K562 (cell line): ENCODE results near the gene MUC22. TPM values are rescaled to one million over a fixed set of nuclear protein-coding genes. Genes with fewer than 3 reads are reported as not detected.

ENCODE experiments used
- CUX1 ChIP-seq: fragments of 200-800 bp; sonication (Bioruptor generic); IDR thresholded peaks from 2 replicates; pipeline ENCODE4 v1.6.1; 2016; ENCODE audit warnings: missing genetic modification characterization, missing compliant biosample characterization
- FOXK1 ChIP-seq: sonication (generic); formaldehyde crosslinking; IDR thresholded peaks from 2 replicates; pipeline ENCODE4 v1.8.0; 2022; ENCODE audit warnings: missing genetic modification reagents, mild to moderate bottlenecking, borderline replicate concordance
- FOXP4 ChIP-seq: sonication (generic); formaldehyde crosslinking; IDR thresholded peaks from 2 replicates; pipeline ENCODE4 v1.8.0; 2022; ENCODE audit warnings: mild to moderate bottlenecking, missing genetic modification reagents, borderline replicate concordance
- HMG20A ChIP-seq: fragments of 450-650 bp; formaldehyde crosslinking; conservative IDR thresholded peaks from 2 replicates; pipeline ENCODE4 v1.4.0; 2020; ENCODE audit warnings: mild to moderate bottlenecking, mixed read lengths
- JUND ChIP-seq, 2 experiments: IDR thresholded peaks; 2 replicates in 1 of 2; 3 replicates in 1 of 2; pipeline ENCODE4 v1.6.1; 2011; ENCODE audit warnings: borderline replicate concordance in 2 of 2, low read depth in 2 of 2, low read length in 2 of 2, improper control_type of control experiment in 1 of 2, missing biosample characterization in 1 of 2, missing genetic modification characterization in 1 of 2, missing genetic modification reagents in 1 of 2
- SP1 ChIP-seq: sonication (generic); formaldehyde crosslinking; IDR thresholded peaks from 2 replicates; pipeline ENCODE4 v1.8.1; 2022; ENCODE audit warnings: mild to moderate bottlenecking, missing genetic modification reagents
- STAG1 ChIP-seq: sonication (generic); formaldehyde crosslinking; IDR thresholded peaks from 2 replicates; pipeline ENCODE4 v1.5.0; 2020; ENCODE audit warnings: missing genetic modification reagents, borderline replicate concordance
- TARDBP ChIP-seq: fragments of 450-650 bp; IDR thresholded peaks from 2 replicates; pipeline ENCODE4 v1.6.1; 2016
- XRCC5 ChIP-seq: fragments of 200-400 bp; formaldehyde crosslinking; IDR thresholded peaks from 2 replicates; pipeline ENCODE4 v1.6.1; 2017; ENCODE audit warnings: low read depth, mild to moderate bottlenecking, low read length
- ZNF12 ChIP-seq: sonication (generic); formaldehyde crosslinking; IDR thresholded peaks from 2 replicates; pipeline ENCODE4 v1.4.0; 2020; ENCODE audit warnings: mild to moderate bottlenecking, missing genetic modification reagents
- polyA plus RNA-seq, 8 experiments: library from polyadenylated mRNA; depleted of rRNA in 4 of 8; stranded (reverse) in 5 of 8; unstranded in 3 of 8; fragments of >200 nt; fragmentation: Nextera tagmentation in 2 of 8; fragmentation: Illumina TruSeq in 1 of 8; extraction: Ambion mirVana in 2 of 8; extraction: Trizol in 1 of 8; gene quantifications; 2 replicates each; pipeline versions ENCODE4 v1.2.1 to v1.2.3, GENCODE V29; 2011 to 2014; ENCODE audit warnings: inconsistent platforms in 1 of 8, missing spikeins in 1 of 8
- total RNA-seq, 7 experiments: library from RNA; depleted of rRNA in 6 of 7; stranded (reverse); fragments of >200 nt in 6 of 7; fragmentation: Illumina TruSeq in 2 of 7; extraction: Trizol in 2 of 7; gene quantifications; 2 replicates each; pipeline versions ENCODE4 v1.2.1 to v1.2.3, GENCODE V29; 2011 to 2021; ENCODE audit warnings: low replicate concordance in 1 of 7

The MUC22 gene
- total and polyA plus RNA-seq, 9 of the 15 experiments (the other 6 are each of a cell fraction or from before 2014, with no cell fraction given): 0.01 to 0.03 TPM; not detected in 7

- TF ChIP-seq FOXP4 (CRISPR knock-in tag) (0 out of 2 replicates have a peak, but pooled peaks have one; percentile 41), ZNF12 (CRISPR knock-in tag) (no peak), JUND (IDR thresholded peaks at IDR 0.05; ENCODE audit: borderline replicate concordance, low read depth, low read length) (0 out of 2 replicates have a peak, but pooled peaks have one; percentile 10), JUND (tag; IDR thresholded peaks at IDR 0.05; ENCODE audit: borderline replicate concordance, low read depth, low read length) (no peak; the same call in 2 of the 3 replicates), FOXK1 (CRISPR knock-in tag) (peak; percentile 81; the same call in 1 of the 2 replicates), STAG1 (peak; percentile 48; the same call in 1 of the 2 replicates), SP1 (0 out of 2 replicates have a peak, but pooled peaks have one; percentile 24), XRCC5 (0 out of 2 replicates have a peak, but pooled peaks have one; percentile 22), HMG20A (CRISPR knock-in tag) (no peak), TARDBP (no peak), CUX1 (CRISPR knock-in tag) (no peak)
Measured at GRCh38 chr6:31068669-31069340, 58.5 kb downstream of the MUC22 start (continued).
